Measurements from ENCODE around the gene BCL2L12.

- TF ChIP-seq, protein P1, sequence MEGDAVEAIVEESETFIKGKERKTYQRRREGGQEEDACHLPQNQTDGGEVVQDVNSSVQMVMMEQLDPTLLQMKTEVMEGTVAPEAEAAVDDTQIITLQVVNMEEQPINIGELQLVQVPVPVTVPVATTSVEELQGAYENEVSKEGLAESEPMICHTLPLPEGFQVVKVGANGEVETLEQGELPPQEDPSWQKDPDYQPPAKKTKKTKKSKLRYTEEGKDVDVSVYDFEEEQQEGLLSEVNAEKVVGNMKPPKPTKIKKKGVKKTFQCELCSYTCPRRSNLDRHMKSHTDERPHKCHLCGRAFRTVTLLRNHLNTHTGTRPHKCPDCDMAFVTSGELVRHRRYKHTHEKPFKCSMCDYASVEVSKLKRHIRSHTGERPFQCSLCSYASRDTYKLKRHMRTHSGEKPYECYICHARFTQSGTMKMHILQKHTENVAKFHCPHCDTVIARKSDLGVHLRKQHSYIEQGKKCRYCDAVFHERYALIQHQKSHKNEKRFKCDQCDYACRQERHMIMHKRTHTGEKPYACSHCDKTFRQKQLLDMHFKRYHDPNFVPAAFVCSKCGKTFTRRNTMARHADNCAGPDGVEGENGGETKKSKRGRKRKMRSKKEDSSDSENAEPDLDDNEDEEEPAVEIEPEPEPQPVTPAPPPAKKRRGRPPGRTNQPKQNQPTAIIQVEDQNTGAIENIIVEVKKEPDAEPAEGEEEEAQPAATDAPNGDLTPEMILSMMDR (IDR thresholded peaks at IDR 0.05; ENCODE audit: low read length): no peak
- TF ChIP-seq EZH2 (optimal IDR thresholded peaks at IDR 0.05; ENCODE audit: low read depth, low read length) (no peak), EZH2phosphoT487 (IDR thresholded peaks at IDR 0.05; ENCODE audit: low read length) (no peak)
Measured at GRCh38 chr19:49690079-49690655, 24.4 kb downstream of the BCL2L12 start.

All from MM.1S (cell line).